SK-N-MC (cell line): ENCODE measurements around the gene GALNTL6.

Experiments
- DNase-seq: peaks from one replicate; pipeline ENCODE4 v3.0.0-alpha.2; 2011; ENCODE audit warnings: low read depth, low spot score
- H3K27ac ChIP-seq: fragments of 200-600 bp; sonication (generic); 2 replicates; pipeline ENCODE4 v1.5.1; 2016; ENCODE audit warnings: mixed run types
- H3K36me3 ChIP-seq: fragments of 200-600 bp; sonication (generic); 2 replicates; pipeline ENCODE4 v1.6.1; 2017; ENCODE audit warnings: antibody characterized with exemption, low read length, mixed read lengths; ENCODE audit not compliant: insufficient read depth
- H3K4me3 ChIP-seq: fragments of 200-600 bp; sonication (generic); 2 replicates; pipeline ENCODE4 v1.5.1; 2016
- H3K9ac ChIP-seq: fragments of 200-600 bp; sonication (generic); 2 replicates; pipeline ENCODE4 v1.8.0; 2017; ENCODE audit warnings: mixed run types, mixed read lengths; ENCODE audit not compliant: insufficient read length
- H3K9me3 ChIP-seq: fragments of 200-600 bp; sonication (generic); 2 replicates; pipeline ENCODE4 v1.6.1; 2017; ENCODE audit warnings: low read depth, mild to moderate bottlenecking, antibody characterized with exemption, low read length, moderate library complexity, mixed read lengths
- EZH2 ChIP-seq: fragments of 200-600 bp; sonication (generic); IDR thresholded peaks from one replicate; pipeline ENCODE4 v1.6.1; 2017; ENCODE audit warnings: antibody characterized with exemption
- FOXP2 ChIP-seq: optimal IDR thresholded peaks from 2 replicates; pipeline ENCODE3; 2011; ENCODE audit warnings: mild to moderate bottlenecking, moderate library complexity; ENCODE audit not compliant: insufficient read depth; ENCODE audit errors: extremely low read length, control extremely low read depth
- POLR2AphosphoS5 ChIP-seq: IDR thresholded peaks from 2 replicates; pipeline ENCODE4 v1.6.1; 2012; ENCODE audit warnings: mild to moderate bottlenecking, low read depth, low read length, borderline replicate concordance

Gene GALNTL6

GRCh38 chr4:172838943-172839342 lies 1025.7 kb downstream of the GALNTL6 start:
- TF ChIP-seq EZH2, result no peak
- no peak for TF ChIP-seq FOXP2
- TF ChIP-seq POLR2AphosphoS5, result no peak
- Histone ChIP-seq H3K27ac (no peak overlapping the region), H3K9me3 (no peaks in the 10 kb centered on the region), H3K9ac (no peak overlapping the region), H3K4me3 (no peak overlapping the region), H3K36me3 (no peaks in the 10 kb centered on the region)
- no peak for DNase-seq

- no peak for DNase-seq
- H3K9me3 ChIP-seq, result no peaks in the 10 kb centered on the region
- no peak overlapping the region for H3K9ac ChIP-seq
- H3K4me3 ChIP-seq, result no peak overlapping the region
- no peak overlapping the region for H3K27ac ChIP-seq
- H3K36me3 ChIP-seq, result no peaks in the 10 kb centered on the region
- no peak for TF ChIP-seq FOXP2
- TF ChIP-seq EZH2, result no peak
- TF ChIP-seq POLR2AphosphoS5, result no peak
Observed at GRCh38 chr4:172842779-172843178, 1029.6 kb downstream of the GALNTL6 start.

- TF ChIP-seq EZH2 (no peak), POLR2AphosphoS5 (no peak), FOXP2 (no peak)
- H3K36me3 ChIP-seq, result no peaks in the 10 kb centered on the region
- DNase-seq, result no peak
Observed at GRCh38 chr4:172843192-172843591, 1030.0 kb downstream of the GALNTL6 start.

GRCh38 chr4:172844556-172844955 lies 1031.4 kb downstream of the GALNTL6 start:
- H3K4me3 ChIP-seq, result no peak overlapping the region
- H3K9ac ChIP-seq, result no peak overlapping the region
- H3K27ac ChIP-seq, result no peak overlapping the region
- no peaks in the 10 kb centered on the region for H3K36me3 ChIP-seq
- no peaks in the 10 kb centered on the region for H3K9me3 ChIP-seq
- no peak for DNase-seq
- TF ChIP-seq EZH2 (no peak), FOXP2 (no peak), POLR2AphosphoS5 (no peak)

More at GRCh38 chr4:172843192-172843591, 1030.0 kb downstream of the GALNTL6 start:
- no peak overlapping the region for H3K27ac ChIP-seq
- H3K9ac ChIP-seq, result no peak overlapping the region
- H3K9me3 ChIP-seq, result no peaks in the 10 kb centered on the region
- no peak overlapping the region for H3K4me3 ChIP-seq

- TF ChIP-seq POLR2AphosphoS5, result no peak
- TF ChIP-seq EZH2, result no peak
- no peak for TF ChIP-seq FOXP2
- Histone ChIP-seq H3K9ac (no peak overlapping the region), H3K9me3 (no peaks in the 10 kb centered on the region), H3K4me3 (no peak overlapping the region), H3K36me3 (no peaks in the 10 kb centered on the region), H3K27ac (no peak overlapping the region)
- no peak for DNase-seq
Observed at GRCh38 chr4:172845281-172845680, 1032.1 kb downstream of the GALNTL6 start.

- no peak overlapping the region for H3K4me3 ChIP-seq
- H3K9ac ChIP-seq, result no peak overlapping the region
- no peak for DNase-seq
- no peaks in the 10 kb centered on the region for H3K9me3 ChIP-seq
- H3K36me3 ChIP-seq, result no peaks in the 10 kb centered on the region
- no peak overlapping the region for H3K27ac ChIP-seq
- TF ChIP-seq EZH2 (no peak), POLR2AphosphoS5 (no peak), FOXP2 (no peak)
Observed at GRCh38 chr4:172850838-172851237, 1037.6 kb downstream of the GALNTL6 start.

GRCh38 chr4:172851534-172851933 lies 1038.3 kb downstream of the GALNTL6 start:
- H3K9me3 ChIP-seq, result no peaks in the 10 kb centered on the region
- no peaks in the 10 kb centered on the region for H3K36me3 ChIP-seq
- no peak overlapping the region for H3K4me3 ChIP-seq
- no peak overlapping the region for H3K27ac ChIP-seq
- DNase-seq, result no peak
- TF ChIP-seq EZH2 (no peak), FOXP2 (no peak), POLR2AphosphoS5 (no peak)
- no peak overlapping the region for H3K9ac ChIP-seq

- no peak overlapping the region for H3K27ac ChIP-seq
- no peak overlapping the region for H3K4me3 ChIP-seq
Observed at GRCh38 chr4:172857026-172857425, 1043.8 kb downstream of the GALNTL6 start.

GRCh38 chr4:172858731-172859230 lies 1045.6 kb downstream of the GALNTL6 start:
- no peak for TF ChIP-seq POLR2AphosphoS5
- no peak for TF ChIP-seq EZH2
- no peak for TF ChIP-seq FOXP2
- Histone ChIP-seq H3K4me3 (no peak overlapping the region), H3K27ac (no peak overlapping the region), H3K36me3 (no peaks in the 10 kb centered on the region), H3K9ac (no peak overlapping the region), H3K9me3 (no peaks in the 10 kb centered on the region)
- no peak for DNase-seq

More at GRCh38 chr4:172857026-172857425, 1043.8 kb downstream of the GALNTL6 start:
- DNase-seq, result no peak
- Histone ChIP-seq H3K9ac (no peak overlapping the region), H3K36me3 (no peaks in the 10 kb centered on the region), H3K9me3 (no peaks in the 10 kb centered on the region)
- TF ChIP-seq FOXP2 (no peak), EZH2 (no peak), POLR2AphosphoS5 (no peak)
